Esophagus squamous epithelium (tissue), 5 donors: ENCODE measurements around the gene EEF1AKMT1. TPM values are rescaled to one million over a fixed set of nuclear protein-coding genes. Genes with fewer than 3 reads are reported as not detected.

Experiments used
- DNase-seq: peaks from one replicate; lab custom pipeline; 2025; lab: John Stamatoyannopoulos, UW
- H3K27ac ChIP-seq, 4 donors: fragments of 200-600 bp; sonication (generic); one replicate each; pipeline ENCODE4 v1.5.1; 2016 to 2019; ENCODE audit warnings: mild to moderate bottlenecking in 1 of 4
- H3K27me3 ChIP-seq, 4 donors: fragments of 200-600 bp; sonication (generic); 1 replicate in 3 of 4; 2 replicates in 1 of 4; pipeline versions ENCODE4 v1.5.1 to v1.6.0; 2017 to 2021; ENCODE audit warnings: antibody characterized with exemption in 1 of 4
- H3K36me3 ChIP-seq, 3 donors: fragments of 200-600 bp; sonication (generic); one replicate each; pipeline ENCODE4 v1.5.1; 2016 to 2019
- H3K4me1 ChIP-seq, 3 donors: fragments of 200-600 bp; sonication (generic); one replicate each; pipeline ENCODE4 v1.5.1; 2017 to 2019
- H3K4me3 ChIP-seq, 4 donors: fragments of 200-600 bp; sonication (generic); 1 replicate in 3 of 4; 2 replicates in 1 of 4; pipeline ENCODE4 v1.5.1; 2016 to 2019; ENCODE audit warnings: mild to moderate bottlenecking in 2 of 4, moderate library complexity in 1 of 4
- H3K9me3 ChIP-seq, 3 donors: fragments of 200-600 bp; sonication (generic); one replicate each; pipeline ENCODE4 v1.5.1; 2016 to 2019
- CTCF ChIP-seq, 6 experiments: fragments of 450-650 bp in 4 of 6; fragments of 200-600 bp in 2 of 6; sonication (generic) in 2 of 6; IDR thresholded peaks; one replicate each; pipeline ENCODE4 v1.5.1; 2016 to 2019; ENCODE audit warnings: antibody characterized with exemption in 6 of 6, mild to moderate bottlenecking in 4 of 6, moderate library complexity in 4 of 6
- POLR2A ChIP-seq, 4 donors: fragments of 450-650 bp; IDR thresholded peaks; one replicate each; pipeline ENCODE4 v1.6.1; 2017; ENCODE audit warnings: antibody characterized with exemption in 4 of 4, mild to moderate bottlenecking in 4 of 4, moderate library complexity in 3 of 4
- WGBS, 2 donors: methylation state at CpG; one replicate each; pipeline ENCODE4 v1.1.5; 2018; 5-methylcytosine and 5-hydroxymethylcytosine counted together
- intact Hi-C: fragments of 100-400 bp; cut with DNase I; formaldehyde crosslinking; loops from one replicate; pipeline ENCODE4 v1.15.0; 2022
- total RNA-seq, 4 donors: library from RNA; depleted of rRNA; stranded (reverse); fragments of >200 nt; gene quantifications; one replicate each; pipeline ENCODE4 v1.1.0, GENCODE V29; 2016
- donor health status: DM: yes; HTN: yes; CAD: no.

The EEF1AKMT1 gene
- total RNA-seq, 4 donors from 2014 or later = 2.2 to 8.4 (median 5.9) TPM

GRCh38 chr13:20721058-20721453, 52.7 kb downstream of the EEF1AKMT1 start:
- TF ChIP-seq CTCF (IDR thresholded peaks at IDR 0.05) (no peak), POLR2A (IDR thresholded peaks at IDR 0.05) (no peak)
- peaks cover 8 to 13% (median 10%) of the 10 kb centered on the region in 3 donors for H3K4me1 ChIP-seq
- H3K9me3 ChIP-seq = no peaks in the 10 kb centered on the region
- intact Hi-C loops = no loop called here
- no peaks in the 10 kb centered on the region for H3K36me3 ChIP-seq
- H3K27me3 ChIP-seq = peaks cover 0 to 38% (median 0%) of the 10 kb centered on the region in 4 donors
- H3K27ac ChIP-seq = no peak overlapping the region
- DNase-seq = no peak
- H3K4me3 ChIP-seq = peak overlapping the region; percentile 27 to 61 (median 38)
- WGBS, 2 donors = 47 to 85% methylated on average over 3 to 5 of the region's 16 CpGs

DNA sequence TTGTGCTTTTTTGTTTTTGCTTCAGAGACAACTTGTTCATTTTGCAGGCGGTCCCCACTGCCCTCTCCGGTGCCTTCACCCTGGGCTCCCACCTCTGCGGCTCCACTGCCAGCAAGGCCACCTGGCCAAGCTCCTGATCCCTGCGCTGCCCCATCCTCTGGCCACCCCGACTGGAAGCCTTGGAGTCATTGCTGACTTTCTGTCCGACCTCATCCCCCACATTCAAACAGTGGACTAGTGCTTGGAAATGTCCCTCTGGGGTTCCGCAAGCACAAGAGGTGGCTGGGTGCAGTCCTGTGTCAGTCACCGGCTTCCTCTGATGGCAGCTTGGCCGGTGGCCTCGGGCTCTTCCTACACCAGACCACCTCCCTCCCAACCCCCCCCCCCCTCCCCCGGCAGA, 53.3 kb downstream of the EEF1AKMT1 start:
- no peak overlapping the region for H3K27ac ChIP-seq
- no peak for DNase-seq
- no peaks in the 10 kb centered on the region for H3K36me3 ChIP-seq
- H3K27me3 ChIP-seq = peaks cover 0 to 38% (median 0%) of the 10 kb centered on the region in 4 donors
- intact Hi-C loops = no loop called here
- H3K4me3 ChIP-seq = no peak overlapping the region
- peaks cover 8 to 13% (median 10%) of the 10 kb centered on the region in 3 donors for H3K4me1 ChIP-seq
- H3K9me3 ChIP-seq = no peaks in the 10 kb centered on the region
- 86 to 88% methylated on average over 3 to 5 of the region's 11 CpGs for WGBS, 2 donors
- no peak for TF ChIP-seq POLR2A (IDR thresholded peaks at IDR 0.05)

DNA sequence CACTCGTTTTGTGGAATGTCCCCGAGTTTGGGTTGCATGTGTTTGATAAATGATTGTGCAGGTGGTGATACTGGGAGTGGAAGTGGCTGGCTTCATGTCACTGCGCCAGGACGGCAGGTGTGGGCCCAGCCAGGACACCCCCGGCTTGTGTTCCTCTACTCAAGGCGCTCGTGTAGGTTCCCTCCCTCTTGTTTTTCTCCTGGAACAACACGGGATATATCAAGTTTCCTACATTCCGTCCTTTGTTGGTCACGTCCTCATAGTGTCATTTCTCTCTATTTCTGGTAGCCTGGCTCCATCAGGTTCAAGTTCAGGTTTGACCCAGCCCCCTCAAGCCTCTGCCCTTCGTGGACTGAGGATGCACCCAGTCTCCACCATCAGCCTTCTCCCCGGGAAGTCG, 54.0 kb downstream of the EEF1AKMT1 start:
- Histone ChIP-seq H3K4me1 (peaks cover 8 to 14% (median 11%) of the 10 kb centered on the region in 3 donors), H3K4me3 (no peak overlapping the region), H3K27me3 (peaks cover 0 to 40% (median 0%) of the 10 kb centered on the region in 4 donors), H3K9me3 (no peaks in the 10 kb centered on the region), H3K36me3 (no peaks in the 10 kb centered on the region), H3K27ac (no peak overlapping the region)
- TF ChIP-seq CTCF (IDR thresholded peaks at IDR 0.05) = no peak
- TF ChIP-seq POLR2A (IDR thresholded peaks at IDR 0.05) = no peak
- intact Hi-C loops = loop anchor here (10.0 kb wide), 2 partner anchors 115 to 205 kb away; no protein-coding TSS in a partner anchor
- no peak for DNase-seq
- 77 to 80% methylated on average over 12 to 13 of the region's 13 CpGs for WGBS, 2 donors

DNA sequence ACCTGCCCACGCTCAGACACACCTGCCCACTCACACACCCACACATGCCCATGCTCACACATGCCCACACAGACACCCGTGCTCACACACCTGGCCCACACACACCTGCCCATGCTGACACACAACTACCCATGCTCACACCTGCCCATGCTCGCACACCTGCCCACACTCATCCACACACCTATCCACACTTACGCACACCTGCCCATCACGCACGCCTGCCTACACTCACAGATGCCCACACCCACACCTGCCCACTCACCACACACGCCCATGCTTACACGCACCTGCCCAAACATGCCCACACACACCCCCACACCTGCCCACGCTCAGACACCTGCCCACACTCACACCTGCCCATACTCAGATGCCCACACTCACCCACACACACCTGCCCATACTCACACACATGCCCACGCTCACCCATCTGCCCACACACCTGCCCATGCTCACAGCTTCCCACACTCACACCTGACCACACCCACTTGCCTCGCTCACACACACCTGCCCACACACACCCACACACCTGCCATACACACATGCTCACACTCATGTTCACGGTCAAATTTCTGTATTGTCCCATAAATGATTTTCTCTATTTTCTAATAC, 54.7 kb downstream of the EEF1AKMT1 start:
- peaks cover 8 to 22% (median 17%) of the 10 kb centered on the region in 3 donors for H3K4me1 ChIP-seq
- no peak for DNase-seq
- H3K4me3 ChIP-seq = no peak overlapping the region
- H3K27me3 ChIP-seq = peaks cover 0 to 47% (median 0%) of the 10 kb centered on the region in 4 donors
- H3K27ac ChIP-seq = no peak overlapping the region
- WGBS, 2 donors = 60 to 80% methylated on average over 12 of the region's 12 CpGs
- intact Hi-C loops = loop anchor here (10.0 kb wide), 2 partner anchors 116 to 206 kb away; no protein-coding TSS in a partner anchor
- TF ChIP-seq CTCF (IDR thresholded peaks at IDR 0.05) = no peak
- no peak for TF ChIP-seq POLR2A (IDR thresholded peaks at IDR 0.05)
- no peaks in the 10 kb centered on the region for H3K9me3 ChIP-seq
- H3K36me3 ChIP-seq = no peaks in the 10 kb centered on the region

GRCh38 chr13:20717581-20718542, 55.9 kb downstream of the EEF1AKMT1 start:
- Histone ChIP-seq H3K27me3 (peaks cover 0 to 47% (median 0%) of the 10 kb centered on the region in 4 donors), H3K9me3 (no peaks in the 10 kb centered on the region), H3K4me3 (no peak overlapping the region), H3K27ac (no peak overlapping the region), H3K36me3 (no peaks in the 10 kb centered on the region), H3K4me1 (peaks cover 14 to 34% (median 28%) of the 10 kb centered on the region in 3 donors)
- intact Hi-C loops = loop anchor here (10.0 kb wide), 2 partner anchors 117 to 207 kb away; no protein-coding TSS in a partner anchor
- 90 to 95% methylated on average over 29 to 30 of the region's 44 CpGs for WGBS, 2 donors
- DNase-seq = no peak
- no peak for TF ChIP-seq POLR2A (IDR thresholded peaks at IDR 0.05)
- TF ChIP-seq CTCF (IDR thresholded peaks at IDR 0.05) = no peak
